Naive thymus-derived CD4-positive, alpha-beta T cell (primary cell): ENCODE data around the gene ZP3. TPM values are rescaled to one million over a fixed set of nuclear protein-coding genes. Genes with fewer than 3 reads are reported as not detected.
"Not testable (repeated sequence)": the region's sequence is repeated elsewhere in the genome, so short reads cannot be mapped to it uniquely, and the experiment has no call there.

Experiments
- ATAC-seq: fragments of 150-1000 bp; cut with Tn5 transposase; 2 replicates; pipeline ENCODE4 v1.10.0; 2021; ENCODE audit warnings: mild to moderate bottlenecking, moderate library complexity
- CTCF ChIA-PET: fragments of 350-600 bp; sonication (Branson Sonifier 250); formaldehyde crosslinking; loops from one replicate; lab custom pipeline; 2021; ENCODE audit warnings: antibody characterized with exemption; lab: Charles Lee
- POLR2A ChIA-PET: fragments of 350-600 bp; sonication (Branson Sonifier 250); formaldehyde crosslinking; loops from one replicate; lab custom pipeline; 2021; ENCODE audit warnings: antibody characterized with exemption, inconsistent platforms; lab: Charles Lee
- DNase-seq, 9 donors: peaks; one replicate each; pipeline versions ENCODE4 v3.0.0 to v3.0.0-alpha.2; 2020 to 2022; ENCODE audit warnings: mixed read lengths in 1 of 9
- H3K27ac ChIP-seq: one replicate; pipeline ENCODE4 v1.7.0; 2013; ENCODE audit warnings: mild to moderate bottlenecking, low read depth, low read length, moderate library complexity
- H3K27me3 ChIP-seq, 2 donors: one replicate each; pipeline ENCODE4 v1.7.0; 2013; ENCODE audit warnings: low read length in 2 of 2, mild to moderate bottlenecking in 2 of 2, moderate library complexity in 2 of 2; ENCODE audit not compliant: control insufficient read depth in 2 of 2, insufficient read depth in 2 of 2
- H3K36me3 ChIP-seq, 3 experiments: 1 replicate in 2 of 3; 2 replicates in 1 of 3; pipeline ENCODE4 v1.7.0; 2013; ENCODE audit warnings: low read length in 3 of 3, mild to moderate bottlenecking in 3 of 3, moderate library complexity in 1 of 3; ENCODE audit not compliant: insufficient read depth in 3 of 3, control insufficient read depth in 2 of 3
- H3K4me1 ChIP-seq, 2 donors: one replicate each; pipeline ENCODE4 v1.7.0; 2013; ENCODE audit warnings: low read length in 2 of 2, mild to moderate bottlenecking in 2 of 2, moderate library complexity in 1 of 2; ENCODE audit not compliant: control insufficient read depth in 2 of 2, insufficient read depth in 2 of 2
- H3K4me3 ChIP-seq: 2 replicates; pipeline ENCODE4 v1.7.0; 2013; ENCODE audit warnings: mild to moderate bottlenecking, low read length
- H3K9me3 ChIP-seq, 3 experiments: 1 replicate in 2 of 3; 2 replicates in 1 of 3; pipeline ENCODE4 v1.7.0; 2013; ENCODE audit warnings: low read length in 3 of 3; ENCODE audit not compliant: control insufficient read depth in 2 of 3
- H3K27ac Mint-ChIP-seq, 9 donors: one replicate each; pipeline ENCODE4 v1.8.0; 2020 to 2022; ENCODE audit warnings: mixed read lengths in 9 of 9, mild to moderate bottlenecking in 8 of 9, moderate library complexity in 5 of 9, inconsistent platforms in 2 of 9
- H3K27me3 Mint-ChIP-seq, 5 donors: one replicate each; pipeline ENCODE4 v1.8.0; 2021 to 2022; ENCODE audit warnings: mixed read lengths in 5 of 5, mild to moderate bottlenecking in 1 of 5
- H3K36me3 Mint-ChIP-seq, 5 donors: one replicate each; pipeline ENCODE4 v1.8.0; 2020 to 2022; ENCODE audit warnings: mixed read lengths in 5 of 5, mild to moderate bottlenecking in 3 of 5, inconsistent platforms in 1 of 5
- H3K4me1 Mint-ChIP-seq, 7 donors: one replicate each; pipeline ENCODE4 v1.8.0; 2020 to 2022; ENCODE audit warnings: mixed read lengths in 7 of 7, mild to moderate bottlenecking in 3 of 7, inconsistent platforms in 1 of 7
- H3K4me3 Mint-ChIP-seq, 10 donors: one replicate each; pipeline ENCODE4 v1.8.0; 2020 to 2022; ENCODE audit warnings: mild to moderate bottlenecking in 10 of 10, mixed read lengths in 10 of 10, moderate library complexity in 6 of 10, inconsistent platforms in 2 of 10
- H3K9me3 Mint-ChIP-seq, 11 donors: one replicate each; pipeline ENCODE4 v1.8.0; 2020 to 2022; ENCODE audit warnings: mixed read lengths in 11 of 11, mild to moderate bottlenecking in 4 of 11, inconsistent platforms in 1 of 11, moderate library complexity in 1 of 11
- intact Hi-C, 2 donors: fragments of 100-400 bp; cut with micrococcal nuclease; formaldehyde crosslinking; loops; one replicate each; pipeline ENCODE4 v1.15.1; 2023
- polyA plus RNA-seq, 2 donors: library from polyadenylated mRNA; unstranded; fragments of 300-500 nt; fragmentation: Illumina TruSeq; gene quantifications; one replicate each; pipeline ENCODE4 v1.2.3, GENCODE V29; 2021
- total RNA-seq, 6 experiments: library from RNA in 5 of 6; stranded (reverse) in 5 of 6; gene quantifications; 1 replicate in 5 of 6; 2 replicates in 1 of 6; pipeline ENCODE4 v1.2.3 and lab custom pipeline; 2021 to 2026

Gene ZP3
- total and polyA plus RNA-seq, 7 experiments from 2014 or later = 2.6 to 16.7 (median 6.2) TPM

- H3K9me3 ChIP-seq = no peaks in the 10 kb centered on the region
- H3K27me3 Mint-ChIP-seq = no peaks in the 10 kb centered on the region
- DNase-seq (no peak), ATAC-seq (no peak)
- H3K27me3 ChIP-seq = no peaks in the 10 kb centered on the region
- no peak overlapping the region for H3K27ac Mint-ChIP-seq
- H3K4me1 Mint-ChIP-seq = peaks cover 0 to 7% (median 0%) of the 10 kb centered on the region in 7 donors
- H3K4me1 ChIP-seq = no peaks in the 10 kb centered on the region
- no peak overlapping the region for H3K4me3 ChIP-seq
- no peaks in the 10 kb centered on the region for H3K36me3 Mint-ChIP-seq
- H3K27ac ChIP-seq = no peak overlapping the region
- ChIA-PET CTCF (no interaction called here), POLR2A (interaction anchor here (1.2 kb wide), 1 partner anchor 10 kb away, joined by 3 read pairs; no protein-coding TSS in a partner anchor)
- no peaks in the 10 kb centered on the region for H3K36me3 ChIP-seq
- H3K4me3 Mint-ChIP-seq = no peak overlapping the region
- intact Hi-C loops = no loop called here
- no peaks in the 10 kb centered on the region for H3K9me3 Mint-ChIP-seq
Observed at GRCh38 chr7:76386691-76387260, 38.0 kb upstream of the ZP3 start.

- H3K36me3 ChIP-seq, H3K27me3 ChIP-seq, H3K9me3 ChIP-seq, H3K36me3 Mint-ChIP-seq, H3K4me3 Mint-ChIP-seq, H3K9me3 Mint-ChIP-seq, DNase-seq, H3K27ac Mint-ChIP-seq, H3K27me3 Mint-ChIP-seq, CTCF ChIA-PET, H3K4me1 ChIP-seq, H3K4me3 ChIP-seq, intact Hi-C loops, ATAC-seq, H3K27ac ChIP-seq: not testable (repeated sequence)
- peaks cover 0 to 11% (median 4%) of the 10 kb centered on the region in 7 donors for H3K4me1 Mint-ChIP-seq
- POLR2A ChIA-PET = interaction anchor here (0.7 kb wide), 1 partner anchor 96 kb away, joined by 4 read pairs; no protein-coding TSS in a partner anchor
Observed at GRCh38 chr7:76387789-76388188, 37.0 kb upstream of the ZP3 start.

- Histone ChIP-seq H3K4me1 (peaks cover 8 to 10% of the 10 kb centered on the region in 2 donors), H3K27ac (no peak overlapping the region), H3K9me3 (no peaks in the 10 kb centered on the region), H3K4me3 (no peak overlapping the region), H3K36me3 (no peaks in the 10 kb centered on the region), H3K27me3 (no peaks in the 10 kb centered on the region)
- no peak for DNase-seq
- H3K4me3 Mint-ChIP-seq = peak overlapping the region in 2 of 10 donors; percentile 37 to 41
- peak overlapping the region in 1 of 9 donors; percentile 23 for H3K27ac Mint-ChIP-seq
- H3K9me3 Mint-ChIP-seq = no peaks in the 10 kb centered on the region
- ChIA-PET POLR2A (no interaction called here), CTCF (no interaction called here)
- H3K4me1 Mint-ChIP-seq = peaks cover 0 to 16% (median 10%) of the 10 kb centered on the region in 7 donors
- no peaks in the 10 kb centered on the region for H3K36me3 Mint-ChIP-seq
- H3K27me3 Mint-ChIP-seq = no peaks in the 10 kb centered on the region
- ATAC-seq = no peak
- intact Hi-C loops = loop anchor here in 1 of 2 donors (5.0 to 10.0 kb wide), 2 partner anchors 865 to 1147 kb away; partner anchors contain the start of gene PTPN12
Observed at GRCh38 chr7:76390092-76390491, 34.7 kb upstream of the ZP3 start.

- ATAC-seq = no peak
- intact Hi-C loops = loop anchor here (1.0 to 10.0 kb wide), 5 partner anchors 33 to 1145 kb away; partner anchors contain the start of genes PTPN12 (in 1 of the 2) and YWHAG (in 1 of the 2)
- H3K9me3 ChIP-seq = no peaks in the 10 kb centered on the region
Observed at GRCh38 chr7:76392531-76393115, 32.1 kb upstream of the ZP3 start.

GRCh38 chr7:76393116-76394031 is 31.4 kb upstream of the ZP3 start:
- H3K9me3 ChIP-seq = no peaks in the 10 kb centered on the region
- H3K36me3 ChIP-seq = no peaks in the 10 kb centered on the region
- peak; percentile 89 for ATAC-seq
- Mint-ChIP-seq H3K27me3 (no peaks in the 10 kb centered on the region), H3K4me1 (peaks cover 8 to 29% (median 23%) of the 10 kb centered on the region in 7 donors), H3K9me3 (no peaks in the 10 kb centered on the region), H3K4me3 (peak overlapping the region; percentile 78 to 93 (median 90)), H3K36me3 (no peaks in the 10 kb centered on the region), H3K27ac (peak overlapping the region; percentile 86 to 97 (median 95))
- CTCF ChIA-PET = interaction anchor here (0.8 kb wide), 1 partner anchor 88 kb away, joined by 3 read pairs; no protein-coding TSS in a partner anchor
- peak; percentile 86 to 96 (median 92) for DNase-seq
- peaks cover 14 to 20% of the 10 kb centered on the region in 2 donors for H3K4me1 ChIP-seq
- intact Hi-C loops = loop anchor here (1.0 to 10.0 kb wide), 5 partner anchors 34 to 1144 kb away; partner anchors contain the start of genes PTPN12 (in 1 of the 2) and YWHAG (in 1 of the 2)
- peak overlapping the region; percentile 74 for H3K27ac ChIP-seq
- no peaks in the 10 kb centered on the region for H3K27me3 ChIP-seq
- H3K4me3 ChIP-seq = peak overlapping the region; percentile 84
- POLR2A ChIA-PET = interaction anchor here (6.2 kb wide), 1 partner anchor 34 kb away, joined by 39 read pairs; the partner anchor contains the start of gene YWHAG

More at GRCh38 chr7:76392531-76393115, 32.1 kb upstream of the ZP3 start:
- Mint-ChIP-seq H3K27ac (peak overlapping the region; percentile 86 to 97 (median 95)), H3K36me3 (no peaks in the 10 kb centered on the region), H3K9me3 (no peaks in the 10 kb centered on the region), H3K4me3 (peak overlapping the region; percentile 78 to 93 (median 90)), H3K27me3 (no peaks in the 10 kb centered on the region), H3K4me1 (peaks cover under 1 to 24% (median 18%) of the 10 kb centered on the region in 7 donors)
- ChIA-PET CTCF (interaction anchor here (0.6 to 0.8 kb wide), 2 partner anchors 87 to 224 kb away, joined by 3 read pairs; no protein-coding TSS in a partner anchor), POLR2A (interaction anchor here (0.7 to 6.2 kb wide), 2 partner anchors 33 to 77 kb away, joined by 3 to 39 read pairs; partner anchors contain the start of gene YWHAG)
- H3K27ac ChIP-seq = peak overlapping the region; percentile 74
- H3K36me3 ChIP-seq = no peaks in the 10 kb centered on the region
- peak overlapping the region; percentile 84 for H3K4me3 ChIP-seq
- H3K4me1 ChIP-seq = peaks cover 14 to 17% of the 10 kb centered on the region in 2 donors
- H3K27me3 ChIP-seq = no peaks in the 10 kb centered on the region
- no peak for DNase-seq

GRCh38 chr7:76394957-76395356 is 29.8 kb upstream of the ZP3 start:
- ATAC-seq (no peak), DNase-seq (no peak)
- ChIA-PET POLR2A (interaction anchor here (2.3 to 6.2 kb wide), 2 partner anchors 35 to 76 kb away, joined by 7 to 39 read pairs; partner anchors contain the start of gene YWHAG), CTCF (no interaction called here)
- no peaks in the 10 kb centered on the region for H3K27me3 ChIP-seq
- no peaks in the 10 kb centered on the region for H3K36me3 Mint-ChIP-seq
- H3K27me3 Mint-ChIP-seq = no peaks in the 10 kb centered on the region
- peaks cover 12 to 33% (median 24%) of the 10 kb centered on the region in 7 donors for H3K4me1 Mint-ChIP-seq
- no peaks in the 10 kb centered on the region for H3K9me3 Mint-ChIP-seq
- H3K4me3 ChIP-seq = no peak overlapping the region
- H3K36me3 ChIP-seq = no peaks in the 10 kb centered on the region
- peaks cover 14 to 20% of the 10 kb centered on the region in 2 donors for H3K4me1 ChIP-seq
- intact Hi-C loops = loop anchor here in 1 of 2 donors (5.0 to 10.0 kb wide), 2 partner anchors 870 to 1142 kb away; partner anchors contain the start of gene PTPN12
- no peak overlapping the region for H3K27ac ChIP-seq
- peak overlapping the region in 3 of 9 donors; percentile 20 to 54 (median 28) for H3K27ac Mint-ChIP-seq
- peak overlapping the region in 7 of 10 donors; percentile 9 to 65 (median 32) for H3K4me3 Mint-ChIP-seq
- H3K9me3 ChIP-seq = no peaks in the 10 kb centered on the region
